ENCODE data around the gene IFITM5. TPM values are rescaled to one million over a fixed set of nuclear protein-coding genes. Genes with fewer than 3 reads are reported as not detected.

The IFITM5 gene
- total RNA-seq, 1 donor from 2014 or later, result not detected

- no peak for TF ChIP-seq CTCF (conservative IDR thresholded peaks at IDR 0.05; ENCODE audit: low read depth, low read length)
- no peak overlapping the region for H3K4me3 ChIP-seq (ENCODE audit: low read depth, low read length)
Observed at GRCh38 chr11:297051-297585, 2.2 kb downstream of the IFITM5 start.

GRCh38 chr11:296171-297050 is 2.9 kb downstream of the IFITM5 start:
- DNase-seq (ENCODE audit: low read depth), result no peak
- no peak overlapping the region for H3K4me3 ChIP-seq (ENCODE audit: low read depth, low read length)
- TF ChIP-seq CTCF (conservative IDR thresholded peaks at IDR 0.05; ENCODE audit: low read depth, low read length), result no peak

More at GRCh38 chr11:297051-297585, 2.2 kb downstream of the IFITM5 start:
- no peak for DNase-seq (ENCODE audit: low read depth)

- TF ChIP-seq CTCF (conservative IDR thresholded peaks at IDR 0.05; ENCODE audit: low read depth, low read length), result no peak
- no peak for DNase-seq (ENCODE audit: low read depth)
- H3K4me3 ChIP-seq (ENCODE audit: low read depth, low read length), result no peak overlapping the region
Observed at GRCh38 chr11:295351-296170, 3.8 kb downstream of the IFITM5 start.

- no peak for DNase-seq (ENCODE audit: low read depth)
- no peak for TF ChIP-seq CTCF (conservative IDR thresholded peaks at IDR 0.05; ENCODE audit: low read depth, low read length)
- H3K4me3 ChIP-seq (ENCODE audit: low read depth, low read length), result no peak overlapping the region
Observed at GRCh38 chr11:294780-295179, 4.5 kb downstream of the IFITM5 start.

GRCh38 chr11:293852-294661 is 5.3 kb downstream of the IFITM5 start:
- no peak for TF ChIP-seq CTCF (conservative IDR thresholded peaks at IDR 0.05; ENCODE audit: low read depth, low read length)
- no peak for DNase-seq (ENCODE audit: low read depth)
- H3K4me3 ChIP-seq (ENCODE audit: low read depth, low read length), result no peak overlapping the region

GRCh38 chr11:293271-293851 is 6.0 kb downstream of the IFITM5 start:
- TF ChIP-seq CTCF (conservative IDR thresholded peaks at IDR 0.05; ENCODE audit: low read depth, low read length), result no peak
- no peak for DNase-seq (ENCODE audit: low read depth)
- no peak overlapping the region for H3K4me3 ChIP-seq (ENCODE audit: low read depth, low read length)
